ENCODE data around the gene CLIC5. TPM values are rescaled to one million over a fixed set of nuclear protein-coding genes. Genes with fewer than 3 reads are reported as not detected.

The CLIC5 gene
- polyA plus RNA-seq, 1 donor (not counting 4 experiments of a cell fraction or from before 2014, with no cell fraction given): 0.09 TPM

DNA sequence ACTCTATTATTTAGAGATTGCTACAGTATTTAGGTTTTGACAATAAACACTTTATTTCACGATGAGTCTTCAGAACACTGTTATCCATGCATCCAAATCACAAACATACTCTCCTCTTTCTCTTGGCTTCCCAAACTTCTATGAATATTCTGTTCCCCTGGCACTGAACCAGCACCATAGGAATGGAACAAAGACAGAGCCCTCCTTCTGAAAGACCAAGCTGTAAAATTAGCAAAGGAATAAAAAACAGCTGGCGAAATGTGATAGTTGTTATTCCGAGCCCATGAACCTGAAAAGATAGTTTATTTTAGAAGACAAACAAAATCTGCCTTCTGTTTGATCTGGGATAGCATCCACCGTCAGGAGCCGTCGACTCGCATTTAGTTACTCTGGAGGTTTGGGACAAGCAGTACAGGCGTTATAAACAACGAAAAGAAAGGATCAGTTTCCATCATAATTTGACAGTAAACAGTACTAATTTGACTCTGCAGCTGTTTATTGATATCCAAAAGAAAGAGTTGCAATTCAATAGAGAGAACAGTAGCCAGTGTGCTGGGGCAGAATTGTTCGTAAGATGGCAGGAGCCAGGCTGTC, 161.4 kb downstream of the CLIC5 start:
- no peak overlapping the region for H3K27ac ChIP-seq (ENCODE audit: control insufficient read depth, insufficient read depth, low read length)
- H3K9me3 ChIP-seq (ENCODE audit: control insufficient read depth, low read depth, low read length): no peaks in the 10 kb centered on the region
- no peak overlapping the region for H2AFZ ChIP-seq (ENCODE audit: control insufficient read depth, low read length)
- no peak overlapping the region for H3K4me2 ChIP-seq (ENCODE audit: control insufficient read depth, extremely low read depth, insufficient read depth, low read depth, low read length)
- dilution Hi-C loops (cut with MboI; ENCODE audit: extremely low pct_ligation_motif_present, low sequenced_read_pairs): no loop called here
- no peak overlapping the region for H3K4me3 ChIP-seq (ENCODE audit: control insufficient read depth in 2 of 3, extremely low read depth in 1 of 3, insufficient read depth in 2 of 3, low read depth in 1 of 3, low read length in 3 of 3)
- no peak for FAIRE-seq
- no peaks in the 10 kb centered on the region for H4K20me1 ChIP-seq (ENCODE audit: control insufficient read depth, extremely low read depth, insufficient read depth, low read length)
- no peaks in the 10 kb centered on the region for H3K9me1 ChIP-seq (ENCODE audit: control insufficient read depth, extremely low read depth, insufficient read depth, low read length)
- no peak for DNase-seq (ENCODE audit: low read depth, low spot score)
- no peak overlapping the region for H3K9ac ChIP-seq (ENCODE audit: control insufficient read depth, extremely low read depth, insufficient read depth, low read length)
- TF ChIP-seq, protein P1, sequence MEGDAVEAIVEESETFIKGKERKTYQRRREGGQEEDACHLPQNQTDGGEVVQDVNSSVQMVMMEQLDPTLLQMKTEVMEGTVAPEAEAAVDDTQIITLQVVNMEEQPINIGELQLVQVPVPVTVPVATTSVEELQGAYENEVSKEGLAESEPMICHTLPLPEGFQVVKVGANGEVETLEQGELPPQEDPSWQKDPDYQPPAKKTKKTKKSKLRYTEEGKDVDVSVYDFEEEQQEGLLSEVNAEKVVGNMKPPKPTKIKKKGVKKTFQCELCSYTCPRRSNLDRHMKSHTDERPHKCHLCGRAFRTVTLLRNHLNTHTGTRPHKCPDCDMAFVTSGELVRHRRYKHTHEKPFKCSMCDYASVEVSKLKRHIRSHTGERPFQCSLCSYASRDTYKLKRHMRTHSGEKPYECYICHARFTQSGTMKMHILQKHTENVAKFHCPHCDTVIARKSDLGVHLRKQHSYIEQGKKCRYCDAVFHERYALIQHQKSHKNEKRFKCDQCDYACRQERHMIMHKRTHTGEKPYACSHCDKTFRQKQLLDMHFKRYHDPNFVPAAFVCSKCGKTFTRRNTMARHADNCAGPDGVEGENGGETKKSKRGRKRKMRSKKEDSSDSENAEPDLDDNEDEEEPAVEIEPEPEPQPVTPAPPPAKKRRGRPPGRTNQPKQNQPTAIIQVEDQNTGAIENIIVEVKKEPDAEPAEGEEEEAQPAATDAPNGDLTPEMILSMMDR (optimal IDR thresholded peaks at IDR 0.05 in 1 of 3, IDR thresholded peaks at IDR 0.05 in 1 of 3, conservative IDR thresholded peaks at IDR 0.05 in 1 of 3; ENCODE audit: extremely low read depth in 1 of 3, insufficient read depth in 2 of 3, low read length in 3 of 3): no peak
- no peak for TF ChIP-seq EZH2 (IDR thresholded peaks at IDR 0.05; ENCODE audit: low read length)
- no peaks in the 10 kb centered on the region for H3K79me2 ChIP-seq (ENCODE audit: control insufficient read depth, insufficient read depth, low read length)
- H3K4me1 ChIP-seq (ENCODE audit: control insufficient read depth, extremely low read depth, insufficient read depth, low read length): no peaks in the 10 kb centered on the region
- H3K36me3 ChIP-seq (ENCODE audit: control insufficient read depth in 2 of 2, extremely low read depth in 1 of 2, insufficient read depth in 2 of 2, low read length in 2 of 2): no peaks in the 10 kb centered on the region
- no peaks in the 10 kb centered on the region for H3K27me3 ChIP-seq (ENCODE audit: control insufficient read depth, extremely low read depth, insufficient read depth, low read length)

DNA sequence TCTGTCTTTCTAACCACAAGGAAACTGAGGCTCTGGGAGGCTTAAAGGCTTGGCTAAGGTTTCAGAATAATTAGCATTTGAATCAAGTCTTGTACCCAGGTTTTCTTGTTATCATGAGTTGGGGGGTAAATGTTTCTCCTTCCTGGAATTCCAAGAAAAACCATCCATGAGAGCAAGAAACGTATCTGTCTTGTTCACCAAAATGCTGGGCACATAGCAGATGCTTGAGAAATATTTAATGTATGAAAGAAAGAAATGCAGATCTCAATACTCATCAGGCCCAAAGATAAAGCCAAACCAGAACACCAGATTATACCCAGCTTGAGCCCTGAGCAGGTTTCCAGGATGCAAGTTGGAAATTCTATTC, 164.6 kb downstream of the CLIC5 start:
- Histone ChIP-seq H3K79me2 (ENCODE audit: control insufficient read depth, insufficient read depth, low read length) (no peaks in the 10 kb centered on the region), H3K36me3 (ENCODE audit: control insufficient read depth in 2 of 2, extremely low read depth in 1 of 2, insufficient read depth in 2 of 2, low read length in 2 of 2) (no peaks in the 10 kb centered on the region), H3K9ac (ENCODE audit: control insufficient read depth, extremely low read depth, insufficient read depth, low read length) (no peak overlapping the region), H3K9me1 (ENCODE audit: control insufficient read depth, extremely low read depth, insufficient read depth, low read length) (no peaks in the 10 kb centered on the region), H3K27ac (ENCODE audit: control insufficient read depth, insufficient read depth, low read length) (no peak overlapping the region), H3K4me2 (ENCODE audit: control insufficient read depth, extremely low read depth, insufficient read depth, low read depth, low read length) (no peak overlapping the region), H3K4me1 (ENCODE audit: control insufficient read depth, extremely low read depth, insufficient read depth, low read length) (no peaks in the 10 kb centered on the region), H3K9me3 (ENCODE audit: control insufficient read depth, low read depth, low read length) (no peaks in the 10 kb centered on the region), H2AFZ (ENCODE audit: control insufficient read depth, low read length) (no peak overlapping the region), H3K4me3 (ENCODE audit: control insufficient read depth in 2 of 3, extremely low read depth in 1 of 3, insufficient read depth in 2 of 3, low read depth in 1 of 3, low read length in 3 of 3) (no peak overlapping the region), H4K20me1 (ENCODE audit: control insufficient read depth, extremely low read depth, insufficient read depth, low read length) (no peaks in the 10 kb centered on the region), H3K27me3 (ENCODE audit: control insufficient read depth, extremely low read depth, insufficient read depth, low read length) (no peaks in the 10 kb centered on the region)
- DNase-seq (ENCODE audit: low read depth, low spot score) (no peak), FAIRE-seq (no peak)
- dilution Hi-C loops (cut with MboI; ENCODE audit: extremely low pct_ligation_motif_present, low sequenced_read_pairs): no loop called here
- no peak for TF ChIP-seq EZH2 (IDR thresholded peaks at IDR 0.05; ENCODE audit: low read length)
